HepG2 (cell line): ENCODE results near the gene PCSK6. TPM values are rescaled to one million over a fixed set of nuclear protein-coding genes. Genes with fewer than 3 reads are reported as not detected.

Experiments used
- GTF2F1 ChIP-seq: fragments of 150-350 bp; IDR thresholded peaks from 2 replicates; pipeline ENCODE4 v1.6.1; 2014; ENCODE audit warnings: low read length
- NR1H2 ChIP-seq: sonication (generic); formaldehyde crosslinking; IDR thresholded peaks from 2 replicates; pipeline ENCODE4 v1.8.1; 2022; ENCODE audit warnings: low read depth, missing genetic modification reagents, borderline replicate concordance
- NR2F6 ChIP-seq, 2 experiments: IDR thresholded peaks; 2 replicates each; pipeline ENCODE4 v1.6.1; 2016; ENCODE audit warnings: antibody characterized with exemption in 1 of 2, mild to moderate bottlenecking in 1 of 2
- POLR2G ChIP-seq: fragments of 200-400 bp; formaldehyde crosslinking; IDR thresholded peaks from 2 replicates; pipeline ENCODE4 v1.6.1; 2018; ENCODE audit warnings: mild to moderate bottlenecking, low read depth, low read length, moderate library complexity
- SP5 ChIP-seq: IDR thresholded peaks from 2 replicates; pipeline ENCODE4 v1.6.1; 2016; ENCODE audit warnings: low read depth, borderline replicate concordance
- XRCC5 ChIP-seq: fragments of 200-400 bp; formaldehyde crosslinking; optimal IDR thresholded peaks from 2 replicates; pipeline ENCODE3; 2017; ENCODE audit warnings: mild to moderate bottlenecking, low read length
- ZMYM3 ChIP-seq: sonication (generic); formaldehyde crosslinking; IDR thresholded peaks from 2 replicates; pipeline ENCODE4 v1.5.1; 2020; ENCODE audit warnings: mild to moderate bottlenecking, missing genetic modification reagents
- ZNF441 ChIP-seq: sonication (generic); formaldehyde crosslinking; IDR thresholded peaks from 2 replicates; pipeline ENCODE4 v1.7.0; 2021; ENCODE audit warnings: missing genetic modification reagents, borderline replicate concordance
- ZNF570 ChIP-seq: sonication (generic); formaldehyde crosslinking; IDR thresholded peaks from 2 replicates; pipeline ENCODE4 v1.4.0; 2020; ENCODE audit warnings: mild to moderate bottlenecking, missing genetic modification reagents, borderline replicate concordance
- ZNF777 ChIP-seq: sonication (generic); formaldehyde crosslinking; IDR thresholded peaks from 2 replicates; pipeline ENCODE4 v1.4.0; 2020; ENCODE audit warnings: missing genetic modification reagents
- polyA plus RNA-seq, 8 experiments: library from polyadenylated mRNA; depleted of rRNA in 3 of 8; stranded (reverse) in 7 of 8; unstranded in 1 of 8; fragments of >200 nt; fragmentation: Illumina TruSeq in 4 of 8; extraction: Trizol in 4 of 8; gene quantifications; 2 replicates each; pipeline versions ENCODE4 v1.2.1 to v1.2.3, GENCODE V29; 2011 to 2016; ENCODE audit warnings: low read depth in 4 of 8, missing spikeins in 1 of 8, mixed read lengths in 1 of 8; ENCODE audit not compliant: insufficient read depth in 1 of 8
- total RNA-seq, 5 experiments: library from RNA; depleted of rRNA; stranded (reverse); fragments of >200 nt; fragmentation: Illumina TruSeq; extraction: Trizol; gene quantifications; 2 replicates each; pipeline ENCODE4 v1.2.3, GENCODE V29; 2016; ENCODE audit warnings: low read depth in 1 of 5
- TF ChIP-seq, protein P1 (sequence below): sonication (generic); formaldehyde crosslinking; IDR thresholded peaks from 2 replicates; pipeline ENCODE4 v1.8.1; 2023; ENCODE audit warnings: mild to moderate bottlenecking, inconsistent platforms, moderate library complexity, missing genetic modification reagents, borderline replicate concordance
- TF ChIP-seq, protein P2 (sequence below): sonication (generic); formaldehyde crosslinking; IDR thresholded peaks from 2 replicates; pipeline ENCODE4 v1.5.1; 2020; ENCODE audit warnings: mild to moderate bottlenecking, missing genetic modification reagents
- TF ChIP-seq, protein P3 (sequence below): IDR thresholded peaks from 2 replicates; pipeline ENCODE4 v1.6.1; 2016
- TF ChIP-seq, protein P4 (sequence below): sonication (generic); formaldehyde crosslinking; IDR thresholded peaks from 2 replicates; pipeline ENCODE4 v1.4.0; 2020; ENCODE audit warnings: missing genetic modification reagents, borderline replicate concordance
- TF ChIP-seq, protein P5 (sequence below): sonication (generic); formaldehyde crosslinking; IDR thresholded peaks from 2 replicates; pipeline ENCODE4 v1.4.0; 2020; ENCODE audit warnings: missing genetic modification reagents, mild to moderate bottlenecking, borderline replicate concordance

Gene PCSK6
- total and polyA plus RNA-seq, 2 of the 13 experiments (the other 11 are each of a cell fraction or from before 2014, with no cell fraction given) = 56.5 to 155 TPM

DNA sequence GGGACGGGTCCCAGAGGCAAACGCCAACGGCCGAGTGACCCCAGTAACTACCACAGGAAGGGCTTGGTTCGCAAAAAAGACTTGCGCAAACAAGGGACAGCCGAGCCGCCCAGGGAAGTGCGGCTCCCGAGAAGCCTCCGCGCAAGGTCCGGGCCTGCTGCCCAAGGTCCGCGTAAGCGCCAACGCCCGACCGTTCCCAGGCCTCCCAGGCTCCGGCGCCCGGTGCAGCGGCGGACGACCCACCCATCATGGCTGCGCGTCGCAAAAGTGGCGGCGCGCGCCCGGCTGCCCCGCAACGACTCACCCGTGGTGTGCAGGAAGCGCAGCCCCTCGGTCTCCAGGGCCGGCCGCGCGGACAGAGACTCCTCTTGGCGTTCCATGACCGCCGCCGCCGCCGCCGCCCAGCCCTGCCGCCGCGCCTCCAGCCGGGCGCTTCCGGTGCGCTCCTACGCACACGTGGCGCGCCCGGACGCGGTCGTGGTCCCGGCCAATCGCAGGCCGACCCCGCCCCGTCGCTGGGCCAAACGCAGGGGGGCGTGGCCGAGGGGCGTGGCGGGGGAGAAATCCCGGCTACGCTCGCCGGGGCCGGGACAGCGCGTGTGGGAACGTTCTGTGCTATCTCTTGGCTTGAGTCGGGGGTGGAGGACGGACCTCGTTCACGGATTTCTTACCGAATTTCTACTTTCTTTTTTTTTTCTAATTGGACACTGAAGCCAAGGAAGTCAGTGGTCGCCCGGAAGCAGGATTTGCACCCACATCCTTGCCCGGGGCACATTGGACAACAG lies 212.3 kb downstream of the PCSK6 start, which contains the start of gene SELENOS (continued):
- TF ChIP-seq, protein P1, sequence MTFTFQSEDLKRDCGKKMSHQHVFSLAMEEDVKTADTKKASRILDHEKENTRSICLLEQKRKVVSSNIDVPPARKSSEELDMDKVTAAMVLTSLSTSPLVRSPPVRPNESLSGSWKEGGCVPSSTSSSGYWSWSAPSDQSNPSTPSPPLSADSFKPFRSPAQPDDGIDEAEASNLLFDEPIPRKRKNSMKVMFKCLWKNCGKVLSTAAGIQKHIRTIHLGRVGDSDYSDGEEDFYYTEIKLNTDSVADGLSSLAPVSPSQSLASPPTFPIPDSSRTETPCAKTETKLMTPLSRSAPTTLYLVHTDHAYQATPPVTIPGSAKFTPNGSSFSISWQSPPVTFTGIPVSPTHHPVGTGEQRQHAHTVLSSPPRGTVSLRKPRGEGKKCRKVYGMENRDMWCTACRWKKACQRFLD = no peak; the same call in 1 of the 2 replicates
- no peak for TF ChIP-seq NR2F6 (IDR thresholded peaks at IDR 0.05)
- no peak for TF ChIP-seq NR2F6 (CRISPR knock-in tag; IDR thresholded peaks at IDR 0.05)
- peak; percentile 54; the same call in 1 of the 2 replicates for TF ChIP-seq SP5 (CRISPR knock-in tag)
- TF ChIP-seq ZNF777 (CRISPR knock-in tag) = peak; percentile 50; the same call in 1 of the 2 replicates
- TF ChIP-seq, protein P2, sequence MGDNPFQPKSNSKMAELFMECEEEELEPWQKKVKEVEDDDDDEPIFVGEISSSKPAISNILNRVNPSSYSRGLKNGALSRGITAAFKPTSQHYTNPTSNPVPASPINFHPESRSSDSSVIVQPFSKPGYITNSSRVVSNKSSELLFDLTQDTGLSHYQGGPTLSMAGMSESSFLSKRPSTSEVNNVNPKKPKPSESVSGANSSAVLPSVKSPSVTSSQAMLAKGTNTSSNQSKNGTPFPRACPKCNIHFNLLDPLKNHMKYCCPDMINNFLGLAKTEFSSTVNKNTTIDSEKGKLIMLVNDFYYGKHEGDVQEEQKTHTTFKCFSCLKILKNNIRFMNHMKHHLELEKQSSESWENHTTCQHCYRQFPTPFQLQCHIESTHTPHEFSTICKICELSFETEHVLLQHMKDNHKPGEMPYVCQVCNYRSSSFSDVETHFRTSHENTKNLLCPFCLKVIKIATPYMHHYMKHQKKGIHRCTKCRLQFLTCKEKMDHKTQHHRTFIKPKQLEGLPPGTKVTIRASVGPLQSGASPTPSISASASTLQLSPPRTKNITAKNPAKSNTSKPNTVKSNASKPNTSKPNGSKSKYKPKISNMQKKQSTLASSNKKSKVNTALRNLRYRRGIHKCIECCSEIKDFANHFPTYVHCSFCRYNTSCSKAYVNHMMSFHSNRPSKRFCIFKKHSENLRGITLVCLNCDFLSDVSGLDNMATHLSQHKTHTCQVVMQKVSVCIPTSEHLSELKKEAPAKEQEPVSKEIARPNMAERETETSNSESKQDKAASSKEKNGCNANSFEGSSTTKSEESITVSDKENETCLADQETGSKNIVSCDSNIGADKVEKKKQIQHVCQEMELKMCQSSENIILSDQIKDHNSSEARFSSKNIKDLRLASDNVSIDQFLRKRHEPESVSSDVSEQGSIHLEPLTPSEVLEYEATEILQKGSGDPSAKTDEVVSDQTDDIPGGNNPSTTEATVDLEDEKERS (CRISPR knock-in tag) = no peak
- TF ChIP-seq, protein P3, sequence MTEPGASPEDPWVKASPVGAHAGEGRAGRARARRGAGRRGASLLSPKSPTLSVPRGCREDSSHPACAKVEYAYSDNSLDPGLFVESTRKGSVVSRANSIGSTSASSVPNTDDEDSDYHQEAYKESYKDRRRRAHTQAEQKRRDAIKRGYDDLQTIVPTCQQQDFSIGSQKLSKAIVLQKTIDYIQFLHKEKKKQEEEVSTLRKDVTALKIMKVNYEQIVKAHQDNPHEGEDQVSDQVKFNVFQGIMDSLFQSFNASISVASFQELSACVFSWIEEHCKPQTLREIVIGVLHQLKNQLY (CRISPR knock-in tag) = no peak
- TF ChIP-seq, protein P4, sequence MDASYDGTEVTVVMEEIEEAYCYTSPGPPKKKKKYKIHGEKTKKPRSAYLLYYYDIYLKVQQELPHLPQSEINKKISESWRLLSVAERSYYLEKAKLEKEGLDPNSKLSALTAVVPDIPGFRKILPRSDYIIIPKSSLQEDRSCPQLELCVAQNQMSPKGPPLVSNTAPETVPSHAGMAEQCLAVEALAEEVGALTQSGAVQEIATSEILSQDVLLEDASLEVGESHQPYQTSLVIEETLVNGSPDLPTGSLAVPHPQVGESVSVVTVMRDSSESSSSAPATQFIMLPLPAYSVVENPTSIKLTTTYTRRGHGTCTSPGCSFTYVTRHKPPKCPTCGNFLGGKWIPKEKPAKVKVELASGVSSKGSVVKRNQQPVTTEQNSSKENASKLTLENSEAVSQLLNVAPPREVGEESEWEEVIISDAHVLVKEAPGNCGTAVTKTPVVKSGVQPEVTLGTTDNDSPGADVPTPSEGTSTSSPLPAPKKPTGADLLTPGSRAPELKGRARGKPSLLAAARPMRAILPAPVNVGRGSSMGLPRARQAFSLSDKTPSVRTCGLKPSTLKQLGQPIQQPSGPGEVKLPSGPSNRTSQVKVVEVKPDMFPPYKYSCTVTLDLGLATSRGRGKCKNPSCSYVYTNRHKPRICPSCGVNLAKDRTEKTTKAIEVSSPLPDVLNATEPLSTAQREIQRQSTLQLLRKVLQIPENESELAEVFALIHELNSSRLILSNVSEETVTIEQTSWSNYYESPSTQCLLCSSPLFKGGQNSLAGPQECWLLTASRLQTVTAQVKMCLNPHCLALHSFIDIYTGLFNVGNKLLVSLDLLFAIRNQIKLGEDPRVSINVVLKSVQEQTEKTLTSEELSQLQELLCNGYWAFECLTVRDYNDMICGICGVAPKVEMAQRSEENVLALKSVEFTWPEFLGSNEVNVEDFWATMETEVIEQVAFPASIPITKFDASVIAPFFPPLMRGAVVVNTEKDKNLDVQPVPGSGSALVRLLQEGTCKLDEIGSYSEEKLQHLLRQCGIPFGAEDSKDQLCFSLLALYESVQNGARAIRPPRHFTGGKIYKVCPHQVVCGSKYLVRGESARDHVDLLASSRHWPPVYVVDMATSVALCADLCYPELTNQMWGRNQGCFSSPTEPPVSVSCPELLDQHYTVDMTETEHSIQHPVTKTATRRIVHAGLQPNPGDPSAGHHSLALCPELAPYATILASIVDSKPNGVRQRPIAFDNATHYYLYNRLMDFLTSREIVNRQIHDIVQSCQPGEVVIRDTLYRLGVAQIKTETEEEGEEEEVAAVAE (CRISPR knock-in tag) = no peak
- no peak for TF ChIP-seq NR1H2 (CRISPR knock-in tag)
- TF ChIP-seq POLR2G = peak; percentile 77
- TF ChIP-seq ZMYM3 (CRISPR knock-in tag) = no peak
- 0 out of 2 replicates have a peak, but pooled peaks have one; percentile 19 for TF ChIP-seq ZNF441 (CRISPR knock-in tag)
- TF ChIP-seq, protein P5, sequence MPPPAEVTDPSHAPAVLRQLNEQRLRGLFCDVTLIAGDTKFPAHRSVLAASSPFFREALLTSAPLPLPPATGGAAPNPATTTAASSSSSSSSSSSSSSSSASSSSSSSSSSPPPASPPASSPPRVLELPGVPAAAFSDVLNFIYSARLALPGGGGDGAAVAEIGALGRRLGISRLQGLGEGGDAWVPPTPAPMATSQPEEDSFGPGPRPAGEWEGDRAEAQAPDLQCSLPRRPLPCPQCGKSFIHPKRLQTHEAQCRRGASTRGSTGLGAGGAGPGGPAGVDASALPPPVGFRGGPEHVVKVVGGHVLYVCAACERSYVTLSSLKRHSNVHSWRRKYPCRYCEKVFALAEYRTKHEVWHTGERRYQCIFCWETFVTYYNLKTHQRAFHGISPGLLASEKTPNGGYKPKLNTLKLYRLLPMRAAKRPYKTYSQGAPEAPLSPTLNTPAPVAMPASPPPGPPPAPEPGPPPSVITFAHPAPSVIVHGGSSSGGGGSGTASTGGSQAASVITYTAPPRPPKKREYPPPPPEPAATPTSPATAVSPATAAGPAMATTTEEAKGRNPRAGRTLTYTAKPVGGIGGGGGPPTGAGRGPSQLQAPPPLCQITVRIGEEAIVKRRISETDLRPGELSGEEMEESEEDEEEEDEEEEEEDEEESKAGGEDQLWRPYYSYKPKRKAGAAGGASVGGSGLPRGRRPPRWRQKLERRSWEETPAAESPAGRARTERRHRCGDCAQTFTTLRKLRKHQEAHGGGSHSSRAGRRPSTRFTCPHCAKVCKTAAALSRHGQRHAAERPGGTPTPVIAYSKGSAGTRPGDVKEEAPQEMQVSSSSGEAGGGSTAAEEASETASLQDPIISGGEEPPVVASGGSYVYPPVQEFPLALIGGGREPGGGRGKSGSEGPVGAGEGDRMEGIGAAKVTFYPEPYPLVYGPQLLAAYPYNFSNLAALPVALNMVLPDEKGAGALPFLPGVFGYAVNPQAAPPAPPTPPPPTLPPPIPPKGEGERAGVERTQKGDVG (CRISPR knock-in tag) = no peak
- TF ChIP-seq XRCC5 = no peak
- TF ChIP-seq ZNF570 (CRISPR knock-in tag) = no peak
- TF ChIP-seq GTF2F1 = no peak
